A673 (cell line): ENCODE results near the gene KAZN. TPM values are rescaled to one million over a fixed set of nuclear protein-coding genes. Genes with fewer than 3 reads are reported as not detected.

Experiments
- BruUV-seq: library from RNA; stranded (reverse); fragments of 400-500 nt; replicated peaks from 2 replicates; lab custom pipeline; 2021; lab: Mats Ljungman, UMichigan
- CTCF ChIA-PET: fragments of 300-600 bp; sonication (Branson Sonifier 250); formaldehyde crosslinking; loops from one replicate; lab custom pipeline; 2022; ENCODE audit warnings: antibody characterized with exemption; lab: Charles Lee
- POLR2A ChIA-PET: fragments of 300-600 bp; sonication (Branson Sonifier 250); formaldehyde crosslinking; loops from one replicate; lab custom pipeline; 2022; ENCODE audit warnings: antibody characterized with exemption; ENCODE audit not compliant: low non-redundant PET; lab: Charles Lee
- DNase-seq: peaks from one replicate; pipeline ENCODE4 v3.0.0-alpha.2; 2015; ENCODE audit warnings: low spot score
- H3K27ac ChIP-seq: fragments of 200-600 bp; sonication (generic); 2 replicates; pipeline ENCODE4 v1.5.1; 2016; ENCODE audit warnings: mixed run types, low read depth, mild to moderate bottlenecking, mixed read lengths, antibody characterized with exemption, low read length; ENCODE audit not compliant: poor library complexity, severe bottlenecking
- H3K27me3 ChIP-seq: fragments of 200-600 bp; sonication (generic); replicated peaks from 2 replicates; pipeline ENCODE4 v1.6.1; 2017; ENCODE audit warnings: mixed run types, low read depth, mild to moderate bottlenecking, mixed read lengths, antibody characterized with exemption, low read length; ENCODE audit not compliant: insufficient read depth, poor library complexity
- H3K36me3 ChIP-seq: fragments of 200-600 bp; sonication (generic); 2 replicates; pipeline ENCODE4 v1.6.1; 2016; ENCODE audit warnings: mixed run types, mild to moderate bottlenecking, mixed read lengths, antibody characterized with exemption, low read length; ENCODE audit not compliant: insufficient read depth, poor library complexity, severe bottlenecking
- H3K4me1 ChIP-seq: fragments of 200-600 bp; sonication (generic); 2 replicates; pipeline ENCODE4 v1.6.1; 2017; ENCODE audit warnings: mixed run types, mild to moderate bottlenecking, mixed read lengths, antibody characterized with exemption, low read length; ENCODE audit not compliant: insufficient read depth, poor library complexity, severe bottlenecking
- H3K4me3 ChIP-seq: fragments of 200-600 bp; sonication (generic); 2 replicates; pipeline ENCODE4 v1.5.1; 2016; ENCODE audit warnings: low read depth, mixed run types, mild to moderate bottlenecking, mixed read lengths, low read length; ENCODE audit not compliant: poor library complexity, severe bottlenecking
- H3K9me3 ChIP-seq: fragments of 200-600 bp; sonication (generic); 2 replicates; pipeline ENCODE4 v1.6.1; 2016; ENCODE audit warnings: mixed run types, low read depth, mild to moderate bottlenecking, mixed read lengths, antibody characterized with exemption, low read length; ENCODE audit not compliant: poor library complexity, severe bottlenecking
- EZH2 ChIP-seq: fragments of 200-600 bp; sonication (generic); IDR thresholded peaks from 2 replicates; pipeline ENCODE4 v1.6.1; 2017; ENCODE audit warnings: borderline replicate concordance, low read depth, mild to moderate bottlenecking, mixed read lengths, antibody characterized with exemption, low read length; ENCODE audit not compliant: poor library complexity, severe bottlenecking
- intact Hi-C: fragments of 100-400 bp; cut with micrococcal nuclease; formaldehyde crosslinking; loops from one replicate; pipeline ENCODE4 v1.10.0; 2022; ENCODE audit not compliant: unreplicated experiment
- total RNA-seq: library from RNA; stranded (reverse); gene quantifications from 2 replicates; pipeline ENCODE4 v1.2.3, GENCODE V29; 2021
- TF ChIP-seq, protein P1 (sequence below): fragments of 300-800, 200-600 bp; sonication (generic); conservative IDR thresholded peaks from 2 replicates; pipeline ENCODE4 v1.5.1; 2017; ENCODE audit warnings: low read depth, mild to moderate bottlenecking, antibody characterized with exemption, low read length, moderate library complexity, mixed read lengths

Gene KAZN
- total RNA-seq, 1 experiment from 2014 or later, result 8.0 TPM

DNA sequence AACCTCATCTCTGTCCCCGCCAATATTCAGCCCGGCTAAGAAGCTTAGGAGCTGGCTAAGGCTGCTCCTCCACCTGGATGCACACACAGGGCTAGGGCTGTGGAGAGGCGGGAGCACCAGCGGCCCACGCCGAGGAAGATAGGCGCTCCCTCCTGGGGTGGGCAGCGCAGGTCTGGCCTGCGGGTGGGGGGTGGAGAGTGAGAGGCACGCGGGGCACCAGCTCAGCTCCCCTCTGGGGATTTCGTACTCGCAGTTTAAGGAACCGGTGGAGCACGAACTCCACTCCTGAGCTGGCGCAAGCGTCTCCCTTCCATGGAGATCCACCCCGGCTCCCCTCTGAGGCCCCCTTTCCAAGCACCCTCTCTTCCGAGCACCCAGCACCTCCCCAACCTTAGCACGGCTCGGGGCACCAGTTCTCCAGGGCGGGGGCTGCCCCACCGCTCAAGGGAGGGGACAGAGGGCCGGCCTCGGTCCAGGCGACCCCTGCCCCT, 433 bp upstream of the KAZN start:
- no peaks in the 10 kb centered on the region for H3K9me3 ChIP-seq
- H3K27me3 ChIP-seq, result peaks cover 30% of the 10 kb centered on the region
- intact Hi-C loops, result no loop called here
- H3K36me3 ChIP-seq, result no peaks in the 10 kb centered on the region
- ChIA-PET POLR2A (no interaction called here), CTCF (no interaction called here)
- TF ChIP-seq, protein P1, sequence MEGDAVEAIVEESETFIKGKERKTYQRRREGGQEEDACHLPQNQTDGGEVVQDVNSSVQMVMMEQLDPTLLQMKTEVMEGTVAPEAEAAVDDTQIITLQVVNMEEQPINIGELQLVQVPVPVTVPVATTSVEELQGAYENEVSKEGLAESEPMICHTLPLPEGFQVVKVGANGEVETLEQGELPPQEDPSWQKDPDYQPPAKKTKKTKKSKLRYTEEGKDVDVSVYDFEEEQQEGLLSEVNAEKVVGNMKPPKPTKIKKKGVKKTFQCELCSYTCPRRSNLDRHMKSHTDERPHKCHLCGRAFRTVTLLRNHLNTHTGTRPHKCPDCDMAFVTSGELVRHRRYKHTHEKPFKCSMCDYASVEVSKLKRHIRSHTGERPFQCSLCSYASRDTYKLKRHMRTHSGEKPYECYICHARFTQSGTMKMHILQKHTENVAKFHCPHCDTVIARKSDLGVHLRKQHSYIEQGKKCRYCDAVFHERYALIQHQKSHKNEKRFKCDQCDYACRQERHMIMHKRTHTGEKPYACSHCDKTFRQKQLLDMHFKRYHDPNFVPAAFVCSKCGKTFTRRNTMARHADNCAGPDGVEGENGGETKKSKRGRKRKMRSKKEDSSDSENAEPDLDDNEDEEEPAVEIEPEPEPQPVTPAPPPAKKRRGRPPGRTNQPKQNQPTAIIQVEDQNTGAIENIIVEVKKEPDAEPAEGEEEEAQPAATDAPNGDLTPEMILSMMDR, result no peak
- no peak for TF ChIP-seq EZH2
- H3K4me1 ChIP-seq, result peaks cover 25% of the 10 kb centered on the region
- BruUV-seq, result no TSS peak
- no peak overlapping the region for H3K27ac ChIP-seq
- H3K4me3 ChIP-seq, result peak overlapping the region; percentile 57
- peak; percentile 34 for DNase-seq

DNA sequence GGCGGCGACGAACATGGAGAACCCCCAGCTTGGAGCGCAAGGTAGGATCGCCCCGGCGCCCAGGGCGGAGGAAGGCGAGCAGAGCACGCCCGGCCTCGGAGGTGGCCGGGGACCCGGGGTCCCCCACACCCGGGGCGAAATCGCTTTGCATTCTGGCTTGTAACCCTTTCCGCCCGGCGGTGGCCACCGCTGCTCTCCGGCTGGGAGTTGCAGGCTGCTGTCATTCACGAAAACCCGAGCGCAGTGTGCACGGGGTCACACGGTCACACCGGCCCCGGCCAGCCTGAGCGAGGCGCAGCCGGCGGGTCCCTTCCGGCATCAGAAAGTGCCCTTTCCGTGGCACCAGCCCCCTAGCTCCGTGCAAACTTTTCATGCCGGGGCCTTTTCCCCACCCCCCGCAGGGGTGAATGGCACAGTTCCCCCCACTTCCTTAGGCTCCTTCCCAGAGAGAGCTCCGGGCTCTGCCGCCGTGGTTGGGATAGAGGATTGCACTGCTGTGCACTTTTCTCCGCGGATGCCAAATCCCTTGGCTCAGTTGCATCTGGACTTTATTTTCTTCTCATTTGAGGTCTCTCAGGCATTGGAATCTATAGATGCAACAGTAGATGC, 802 bp downstream of the KAZN start:
- TF ChIP-seq, protein P1, result no peak
- TF ChIP-seq EZH2, result no peak
- ChIA-PET CTCF (no interaction called here), POLR2A (no interaction called here)
- Histone ChIP-seq H3K4me3 (peak overlapping the region; percentile 57), H3K27ac (no peak overlapping the region), H3K9me3 (no peaks in the 10 kb centered on the region), H3K27me3 (peaks cover 30% of the 10 kb centered on the region), H3K4me1 (peaks cover 25% of the 10 kb centered on the region), H3K36me3 (no peaks in the 10 kb centered on the region)
- intact Hi-C loops, result no loop called here
- BruUV-seq, result no TSS peak
- DNase-seq, result peak; percentile 10

DNA sequence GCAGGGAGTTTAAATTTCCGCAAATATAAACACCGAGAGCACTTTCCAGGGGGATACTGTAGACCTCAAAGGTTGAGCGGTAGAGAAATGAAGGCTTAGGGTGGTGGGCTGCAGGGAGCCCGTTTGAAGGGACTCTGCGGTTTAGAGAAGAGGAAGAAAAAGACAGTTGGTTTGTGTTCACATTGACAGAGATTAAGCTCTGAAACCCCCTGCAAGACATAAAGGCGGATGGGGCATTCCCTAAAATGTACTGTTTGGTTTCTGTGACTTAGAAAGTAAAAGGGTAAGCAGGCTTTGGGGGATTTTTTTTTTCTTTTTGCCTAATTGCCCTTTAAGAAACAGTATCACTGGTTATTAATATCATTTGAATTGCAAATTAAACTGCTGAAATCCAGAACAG, 1.3 kb downstream of the KAZN start:
- H3K27ac ChIP-seq, result no peak overlapping the region
- H3K27me3 ChIP-seq, result peaks cover 30% of the 10 kb centered on the region
- no peaks in the 10 kb centered on the region for H3K9me3 ChIP-seq
- intact Hi-C loops, result loop anchor here (10.0 kb wide), 1 partner anchor 425 kb away; no protein-coding TSS in a partner anchor
- DNase-seq, result no peak
- no peaks in the 10 kb centered on the region for H3K36me3 ChIP-seq
- peak overlapping the region; percentile 57 for H3K4me3 ChIP-seq
- peaks cover 25% of the 10 kb centered on the region for H3K4me1 ChIP-seq
- CTCF ChIA-PET, result no interaction called here
- no TSS peak for BruUV-seq
- no peak for TF ChIP-seq EZH2
- TF ChIP-seq, protein P1, result no peak
- POLR2A ChIA-PET, result no interaction called here
